Activated CD8-positive, alpha-beta T cell treated with anti-CD3 and anti-CD28 coated beads for 36 hours (primary cell): ENCODE data around the gene SMAD2. TPM values are rescaled to one million over a fixed set of nuclear protein-coding genes. Genes with fewer than 3 reads are reported as not detected.

Experiments
- ATAC-seq: fragments of 200-7000 bp; cut with Tn5 transposase; one replicate; pipeline ENCODE4 v1.10.0; 2021; ENCODE audit warnings: mild to moderate bottlenecking, moderate library complexity
- CTCF ChIA-PET: fragments of 350-600 bp; sonication (Branson Sonifier 250); formaldehyde crosslinking; loops from one replicate; lab custom pipeline; 2021; ENCODE audit warnings: antibody characterized with exemption; lab: Charles Lee
- POLR2A ChIA-PET: fragments of 350-600 bp; sonication (Branson Sonifier 250); formaldehyde crosslinking; loops from one replicate; lab custom pipeline; 2021; ENCODE audit warnings: antibody characterized with exemption; lab: Charles Lee
- DNase-seq: peaks from one replicate; pipeline ENCODE4 v3.0.0-alpha.2; 2020
- H3K27ac Mint-ChIP-seq: one replicate; pipeline ENCODE4 v1.8.0; 2021; ENCODE audit warnings: mild to moderate bottlenecking, mixed read lengths
- H3K27me3 Mint-ChIP-seq: one replicate; pipeline ENCODE4 v1.8.0; 2021; ENCODE audit warnings: mixed read lengths
- H3K36me3 Mint-ChIP-seq: one replicate; pipeline ENCODE4 v1.8.0; 2021; ENCODE audit warnings: low read depth, mixed read lengths
- H3K4me1 Mint-ChIP-seq: one replicate; pipeline ENCODE4 v1.8.0; 2021; ENCODE audit warnings: low read depth, mixed read lengths
- H3K4me3 Mint-ChIP-seq: one replicate; pipeline ENCODE4 v1.8.0; 2021; ENCODE audit warnings: mild to moderate bottlenecking, moderate library complexity, mixed read lengths
- H3K9me3 Mint-ChIP-seq: one replicate; pipeline ENCODE4 v1.8.0; 2021; ENCODE audit warnings: mixed read lengths
- intact Hi-C: fragments of 100-400 bp; cut with micrococcal nuclease; formaldehyde crosslinking; loops from one replicate; pipeline ENCODE4 v1.10.0; 2022
- total RNA-seq, 2 experiments: library from RNA; stranded (reverse); gene quantifications; one replicate each; pipeline ENCODE4 v1.2.3, GENCODE V29; 2021
- TF ChIP-seq, protein P1 (sequence below): fragments of 200-600 bp; IDR thresholded peaks from one replicate; pipeline ENCODE4 v1.8.0; 2022; ENCODE audit warnings: antibody characterized with exemption, mild to moderate bottlenecking

Gene SMAD2
- total RNA-seq, 2 experiments from 2014 or later, result 141 to 142 TPM

GRCh38 chr18:47975105-47975504, 44.6 kb upstream of the SMAD2 start:
- no peak overlapping the region for H3K4me3 Mint-ChIP-seq
- CTCF ChIA-PET, result interaction anchor here (1.3 kb wide), 1 partner anchor 23 kb away, joined by 3 read pairs; no protein-coding TSS in a partner anchor

DNA sequence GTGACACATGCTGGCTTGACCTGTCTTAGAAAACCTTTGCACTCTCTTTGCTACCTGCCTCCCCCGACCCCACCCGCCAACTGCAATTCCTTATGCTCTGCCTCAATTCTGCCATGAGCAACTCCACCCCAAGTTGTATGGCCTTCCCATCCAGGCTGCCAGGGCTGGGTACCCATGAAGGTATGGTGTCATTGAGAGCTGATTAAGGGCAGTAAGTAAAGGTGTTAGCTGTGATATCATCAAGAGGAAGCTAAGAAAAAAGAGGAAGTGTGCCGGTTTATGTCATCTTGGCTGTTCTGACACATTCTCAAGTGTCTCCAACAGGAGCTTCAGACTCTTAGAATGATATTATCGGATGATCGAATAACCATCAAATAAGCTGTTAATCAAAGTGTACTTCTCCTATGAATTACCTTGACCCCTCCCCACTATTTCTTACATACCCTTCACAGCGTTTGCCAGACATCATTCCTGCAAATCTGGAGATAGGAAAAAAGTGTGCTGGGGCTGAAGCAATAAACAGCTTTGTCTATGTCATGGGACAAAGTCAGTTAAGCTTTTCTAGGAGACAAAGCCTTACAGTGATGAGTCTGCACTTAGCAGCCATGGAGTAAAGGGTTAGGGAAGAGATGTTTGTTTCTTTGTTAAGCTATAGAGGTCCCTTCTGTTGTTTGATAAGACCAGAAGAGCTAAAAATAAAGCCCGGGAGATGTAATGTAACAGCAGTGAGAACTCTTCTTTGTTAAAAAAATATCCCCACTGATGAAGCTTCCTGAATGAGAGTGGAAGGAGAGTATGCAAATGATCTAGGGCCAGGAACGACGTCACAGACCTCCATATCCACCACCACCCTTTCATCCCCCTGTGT, 40.4 kb upstream of the SMAD2 start:
- no peak for DNase-seq
- CTCF ChIA-PET, result interaction anchor here (0.9 to 1.2 kb wide), 4 partner anchors 11 to 216 kb away, joined by 3 to 6 read pairs (median 3); no protein-coding TSS in a partner anchor
- ATAC-seq, result no peak
- Mint-ChIP-seq H3K27ac (no peak overlapping the region), H3K36me3 (no peaks in the 10 kb centered on the region), H3K27me3 (peaks cover 12% of the 10 kb centered on the region), H3K9me3 (no peaks in the 10 kb centered on the region), H3K4me3 (no peak overlapping the region), H3K4me1 (no peaks in the 10 kb centered on the region)
- intact Hi-C loops, result no loop called here
- TF ChIP-seq, protein P1, sequence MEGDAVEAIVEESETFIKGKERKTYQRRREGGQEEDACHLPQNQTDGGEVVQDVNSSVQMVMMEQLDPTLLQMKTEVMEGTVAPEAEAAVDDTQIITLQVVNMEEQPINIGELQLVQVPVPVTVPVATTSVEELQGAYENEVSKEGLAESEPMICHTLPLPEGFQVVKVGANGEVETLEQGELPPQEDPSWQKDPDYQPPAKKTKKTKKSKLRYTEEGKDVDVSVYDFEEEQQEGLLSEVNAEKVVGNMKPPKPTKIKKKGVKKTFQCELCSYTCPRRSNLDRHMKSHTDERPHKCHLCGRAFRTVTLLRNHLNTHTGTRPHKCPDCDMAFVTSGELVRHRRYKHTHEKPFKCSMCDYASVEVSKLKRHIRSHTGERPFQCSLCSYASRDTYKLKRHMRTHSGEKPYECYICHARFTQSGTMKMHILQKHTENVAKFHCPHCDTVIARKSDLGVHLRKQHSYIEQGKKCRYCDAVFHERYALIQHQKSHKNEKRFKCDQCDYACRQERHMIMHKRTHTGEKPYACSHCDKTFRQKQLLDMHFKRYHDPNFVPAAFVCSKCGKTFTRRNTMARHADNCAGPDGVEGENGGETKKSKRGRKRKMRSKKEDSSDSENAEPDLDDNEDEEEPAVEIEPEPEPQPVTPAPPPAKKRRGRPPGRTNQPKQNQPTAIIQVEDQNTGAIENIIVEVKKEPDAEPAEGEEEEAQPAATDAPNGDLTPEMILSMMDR, result no peak
- POLR2A ChIA-PET, result interaction anchor here (0.6 kb wide), 1 partner anchor 767 kb away, joined by 3 read pairs; no protein-coding TSS in a partner anchor

More at GRCh38 chr18:47975105-47975504, 44.6 kb upstream of the SMAD2 start:
- Mint-ChIP-seq H3K27ac (no peak overlapping the region), H3K27me3 (peaks cover 8% of the 10 kb centered on the region), H3K36me3 (no peaks in the 10 kb centered on the region), H3K9me3 (no peaks in the 10 kb centered on the region), H3K4me1 (no peaks in the 10 kb centered on the region)
- no peak for DNase-seq
- POLR2A ChIA-PET, result interaction anchor here (0.8 kb wide), 1 partner anchor 17 kb away, joined by 3 read pairs; no protein-coding TSS in a partner anchor
- intact Hi-C loops, result no loop called here
- ATAC-seq, result no peak
- TF ChIP-seq, protein P1, result no peak

GRCh38 chr18:47969816-47970215, 39.4 kb upstream of the SMAD2 start:
- Mint-ChIP-seq H3K36me3 (no peaks in the 10 kb centered on the region), H3K4me1 (no peaks in the 10 kb centered on the region), H3K4me3 (no peak overlapping the region), H3K9me3 (no peaks in the 10 kb centered on the region), H3K27ac (no peak overlapping the region), H3K27me3 (peaks cover 12% of the 10 kb centered on the region)
- intact Hi-C loops, result no loop called here
- POLR2A ChIA-PET, result no interaction called here
- no peak for DNase-seq
- TF ChIP-seq, protein P1, result no peak
- CTCF ChIA-PET, result interaction anchor here (1.0 kb wide), 2 partner anchors 26 to 197 kb away, joined by 3 read pairs; no protein-coding TSS in a partner anchor
- ATAC-seq, result no peak

- intact Hi-C loops, result no loop called here
- no peaks in the 10 kb centered on the region for H3K9me3 Mint-ChIP-seq
- TF ChIP-seq, protein P1, result no peak
- ChIA-PET CTCF (interaction anchor here (1.3 kb wide), 1 partner anchor 196 kb away, joined by 3 read pairs; no protein-coding TSS in a partner anchor), POLR2A (no interaction called here)
- H3K36me3 Mint-ChIP-seq, result no peaks in the 10 kb centered on the region
- H3K27me3 Mint-ChIP-seq, result peaks cover 9% of the 10 kb centered on the region
- H3K27ac Mint-ChIP-seq, result no peak overlapping the region
- H3K4me1 Mint-ChIP-seq, result no peaks in the 10 kb centered on the region
- ATAC-seq (no peak), DNase-seq (no peak)
- no peak overlapping the region for H3K4me3 Mint-ChIP-seq
These were observed 38.3 kb upstream of the SMAD2 start for GRCh38 chr18:47968721-47969120.
